Measurements from ENCODE around the gene KCTD16. TPM values are rescaled to one million over a fixed set of nuclear protein-coding genes. Genes with fewer than 3 reads are reported as not detected.

The KCTD16 gene
- total and polyA plus RNA-seq, 8 donors = 0.18 to 0.73 (median 0.35) TPM

DNA sequence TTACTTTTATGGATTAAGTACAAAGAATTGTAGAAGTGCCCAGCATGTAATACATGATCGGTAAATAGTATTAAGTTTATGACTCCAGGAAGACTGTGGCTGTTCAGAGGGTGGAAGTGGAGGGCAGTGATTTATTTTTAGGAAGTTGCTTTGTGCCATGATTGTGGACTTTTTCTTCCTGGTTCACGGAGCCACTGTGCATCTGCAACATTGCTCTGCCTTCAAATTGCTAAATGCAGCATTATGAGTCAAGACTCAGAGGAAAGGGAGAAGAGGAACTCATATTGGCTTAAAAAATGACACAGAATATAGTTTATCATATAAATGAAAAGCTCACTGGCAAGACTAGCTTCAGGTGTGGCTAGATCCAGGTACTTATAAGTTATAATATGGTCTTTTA is 301.5 kb downstream of the KCTD16 start:
- ATAC-seq = no peak
- TF ChIP-seq CTCF (IDR thresholded peaks at IDR 0.05) = no peak
- DNase-seq = no peak
- H3K9me3 ChIP-seq = no peaks in the 10 kb centered on the region
- no peak overlapping the region for H3K27ac ChIP-seq
- H3K4me1 ChIP-seq = no peaks in the 10 kb centered on the region
- intact Hi-C loops (cut with DNase I) = no loop called here
- no peak overlapping the region for H3K4me3 ChIP-seq
- H3K36me3 ChIP-seq = no peaks in the 10 kb centered on the region
- H3K27me3 ChIP-seq = no peaks in the 10 kb centered on the region

- ATAC-seq = no peak
- DNase-seq = no peak
Observed at GRCh38 chr5:144473650-144474049, 303.0 kb downstream of the KCTD16 start.

DNA sequence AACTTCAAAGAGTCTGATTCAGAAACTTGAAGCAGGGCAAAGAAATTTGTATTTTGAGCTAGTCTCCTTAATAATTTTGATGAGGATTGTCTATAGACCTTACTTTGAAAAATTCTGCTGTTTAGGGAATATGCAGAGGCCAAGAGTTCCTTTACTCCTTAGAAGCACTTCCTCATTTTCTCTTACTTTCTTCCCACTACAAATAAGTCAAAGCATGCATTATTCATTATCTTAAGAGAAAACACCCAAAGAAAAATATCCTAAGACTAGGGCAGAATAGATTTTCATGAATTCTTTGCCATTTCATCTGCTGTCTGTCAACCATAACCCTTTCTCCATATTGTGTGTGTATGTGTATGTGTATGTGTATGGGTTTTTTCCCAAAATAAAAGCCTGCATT is 307.9 kb downstream of the KCTD16 start:
- H3K27ac ChIP-seq = no peak overlapping the region
- no peaks in the 10 kb centered on the region for H3K36me3 ChIP-seq
- H3K4me1 ChIP-seq = no peaks in the 10 kb centered on the region
- TF ChIP-seq CTCF (IDR thresholded peaks at IDR 0.05) = no peak
- no peaks in the 10 kb centered on the region for H3K9me3 ChIP-seq
- ATAC-seq = no peak
- no peak overlapping the region for H3K4me3 ChIP-seq
- intact Hi-C loops (cut with DNase I) = no loop called here
- H3K27me3 ChIP-seq = no peaks in the 10 kb centered on the region
- DNase-seq = no peak

More at GRCh38 chr5:144473650-144474049, 303.0 kb downstream of the KCTD16 start:
- H3K4me1 ChIP-seq = no peaks in the 10 kb centered on the region
- no peak overlapping the region for H3K4me3 ChIP-seq
- H3K36me3 ChIP-seq = no peaks in the 10 kb centered on the region
- intact Hi-C loops (cut with DNase I) = no loop called here
- no peak for TF ChIP-seq CTCF (IDR thresholded peaks at IDR 0.05)
- H3K9me3 ChIP-seq = no peaks in the 10 kb centered on the region
- H3K27me3 ChIP-seq = no peaks in the 10 kb centered on the region
- no peak overlapping the region for H3K27ac ChIP-seq

- no peak for TF ChIP-seq CTCF (IDR thresholded peaks at IDR 0.05)
- H3K27ac ChIP-seq = no peak overlapping the region
- no peak overlapping the region for H3K4me3 ChIP-seq
- ATAC-seq (no peak), DNase-seq (no peak)
- no peaks in the 10 kb centered on the region for H3K4me1 ChIP-seq
- no peaks in the 10 kb centered on the region for H3K9me3 ChIP-seq
- peaks cover 0 to 2% of the 10 kb centered on the region in 2 donors for H3K36me3 ChIP-seq
- no peaks in the 10 kb centered on the region for H3K27me3 ChIP-seq
- intact Hi-C loops (cut with DNase I) = no loop called here
Observed at GRCh38 chr5:144481861-144482260, 311.2 kb downstream of the KCTD16 start.

DNA sequence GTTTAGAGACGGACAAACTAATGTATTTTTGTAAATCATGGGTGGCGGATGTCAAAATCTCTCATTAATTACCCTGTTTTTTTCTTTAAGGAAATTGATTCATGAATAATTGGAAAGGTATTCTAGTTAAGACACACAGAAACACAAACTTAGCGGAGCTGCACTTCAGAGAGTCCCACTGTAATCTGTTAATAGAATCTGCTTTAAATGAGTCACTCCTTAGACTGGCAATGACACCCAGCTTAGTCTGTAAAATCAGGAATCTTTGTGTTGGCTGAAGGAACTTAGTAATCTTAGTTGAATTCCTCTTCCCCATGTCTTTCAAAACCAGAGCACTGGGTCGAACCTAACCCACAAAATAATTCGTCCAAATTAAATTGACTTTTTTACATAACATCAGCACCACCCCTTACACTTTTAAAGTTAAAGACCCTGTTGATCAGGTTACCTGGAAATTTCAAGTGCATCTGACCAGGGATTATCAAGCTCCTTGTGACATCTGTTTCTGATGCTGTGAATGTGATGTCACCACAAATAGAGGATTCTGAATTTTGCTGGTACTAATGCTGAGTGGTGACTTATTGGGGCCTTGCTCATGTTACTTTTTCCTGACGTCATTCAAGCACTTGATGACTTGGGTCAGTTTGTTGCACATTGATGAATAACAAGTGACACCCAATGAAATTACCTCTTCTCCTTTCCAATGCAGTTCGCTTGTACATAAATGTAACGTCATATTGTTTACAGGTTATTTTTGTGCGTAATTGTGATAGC is 313.6 kb downstream of the KCTD16 start:
- no peaks in the 10 kb centered on the region for H3K9me3 ChIP-seq
- peaks cover 0 to 2% of the 10 kb centered on the region in 2 donors for H3K36me3 ChIP-seq
- intact Hi-C loops (cut with DNase I) = no loop called here
- no peaks in the 10 kb centered on the region for H3K4me1 ChIP-seq
- H3K27ac ChIP-seq = no peak overlapping the region
- DNase-seq (no peak), ATAC-seq (no peak)
- no peak for TF ChIP-seq CTCF (IDR thresholded peaks at IDR 0.05)
- no peaks in the 10 kb centered on the region for H3K27me3 ChIP-seq
- H3K4me3 ChIP-seq = no peak overlapping the region
